Measurements from ENCODE around the gene ARHGAP1. TPM values are rescaled to one million over a fixed set of nuclear protein-coding genes. Genes with fewer than 3 reads are reported as not detected.

Gene ARHGAP1
- total RNA-seq, 3 donors from 2014 or later = 26.5 to 55.7 (median 33.8) TPM

GRCh38 chr11:46743043-46743442 lies 42.6 kb upstream of the ARHGAP1 start:
- no peaks in the 10 kb centered on the region for H3K27me3 ChIP-seq
- intact Hi-C loops (cut with DNase I; ENCODE audit: low total_unique reads) = no loop called here
- peaks cover 7% of the 10 kb centered on the region for H3K36me3 ChIP-seq
- H3K4me3 ChIP-seq = no peak overlapping the region
- TF ChIP-seq CTCF (IDR thresholded peaks at IDR 0.05) (no peak), POLR2A (IDR thresholded peaks at IDR 0.05) (no peak)
- H3K27ac ChIP-seq = no peak overlapping the region
- H3K4me1 ChIP-seq = no peaks in the 10 kb centered on the region
- H3K9me3 ChIP-seq = no peaks in the 10 kb centered on the region
- DNase-seq (ENCODE audit: low spot score in 2 of 2) = no peak

GRCh38 chr11:46741600-46742484 lies 41.4 kb upstream of the ARHGAP1 start:
- peaks cover 7% of the 10 kb centered on the region for H3K36me3 ChIP-seq
- intact Hi-C loops (cut with DNase I; ENCODE audit: low total_unique reads) = no loop called here

GRCh38 chr11:46738887-46739286 lies 38.5 kb upstream of the ARHGAP1 start:
- no peak overlapping the region for H3K4me3 ChIP-seq
- H3K27me3 ChIP-seq = no peaks in the 10 kb centered on the region
- H3K36me3 ChIP-seq = peaks cover 3% of the 10 kb centered on the region
- no peak for DNase-seq (ENCODE audit: low spot score in 2 of 2)
- no peaks in the 10 kb centered on the region for H3K4me1 ChIP-seq
- H3K9me3 ChIP-seq = no peaks in the 10 kb centered on the region
- intact Hi-C loops (cut with DNase I; ENCODE audit: low total_unique reads) = no loop called here
- H3K27ac ChIP-seq = no peak overlapping the region
- TF ChIP-seq POLR2A (IDR thresholded peaks at IDR 0.05) (no peak), POLR2AphosphoS5 (IDR thresholded peaks at IDR 0.05) (no peak), CTCF (IDR thresholded peaks at IDR 0.05) (no peak)

More at GRCh38 chr11:46741600-46742484, 41.4 kb upstream of the ARHGAP1 start:
- TF ChIP-seq POLR2A (IDR thresholded peaks at IDR 0.05) (no peak), CTCF (IDR thresholded peaks at IDR 0.05) (no peak), POLR2AphosphoS5 (IDR thresholded peaks at IDR 0.05) (no peak)
- Histone ChIP-seq H3K9me3 (no peaks in the 10 kb centered on the region), H3K27ac (no peak overlapping the region), H3K27me3 (no peaks in the 10 kb centered on the region), H3K4me1 (no peaks in the 10 kb centered on the region), H3K4me3 (no peak overlapping the region)
- DNase-seq (ENCODE audit: low spot score in 2 of 2) = no peak

GRCh38 chr11:46737699-46738098 lies 37.3 kb upstream of the ARHGAP1 start:
- intact Hi-C loops (cut with DNase I; ENCODE audit: low total_unique reads) = no loop called here
- TF ChIP-seq POLR2A (IDR thresholded peaks at IDR 0.05) = no peak
- TF ChIP-seq CTCF (IDR thresholded peaks at IDR 0.05) = no peak
- TF ChIP-seq POLR2AphosphoS5 (IDR thresholded peaks at IDR 0.05) = no peak
- no peaks in the 10 kb centered on the region for H3K9me3 ChIP-seq
- no peak overlapping the region for H3K27ac ChIP-seq
- no peak overlapping the region for H3K4me3 ChIP-seq
- H3K36me3 ChIP-seq = no peaks in the 10 kb centered on the region
- DNase-seq (ENCODE audit: low spot score in 2 of 2) = no peak
- no peaks in the 10 kb centered on the region for H3K27me3 ChIP-seq
- no peaks in the 10 kb centered on the region for H3K4me1 ChIP-seq

GRCh38 chr11:46736615-46737014 lies 36.2 kb upstream of the ARHGAP1 start:
- H3K9me3 ChIP-seq = no peaks in the 10 kb centered on the region
- TF ChIP-seq POLR2A (IDR thresholded peaks at IDR 0.05) (no peak), CTCF (IDR thresholded peaks at IDR 0.05) (no peak), POLR2AphosphoS5 (IDR thresholded peaks at IDR 0.05) (no peak)
- H3K27me3 ChIP-seq = no peaks in the 10 kb centered on the region
- H3K36me3 ChIP-seq = no peaks in the 10 kb centered on the region
- no peaks in the 10 kb centered on the region for H3K4me1 ChIP-seq
- H3K4me3 ChIP-seq = no peak overlapping the region
- H3K27ac ChIP-seq = no peak overlapping the region
- no peak for DNase-seq (ENCODE audit: low spot score in 2 of 2)
- intact Hi-C loops (cut with DNase I; ENCODE audit: low total_unique reads) = no loop called here
